ENCODE results near the gene CES4A.

The CES4A gene

GRCh38 chr16:67026570-67026969, 38.2 kb downstream of the CES4A start:
- Histone ChIP-seq H2BK5ac (ENCODE audit: low read length) (no peak overlapping the region), H4K5ac (ENCODE audit: low read length) (no peak overlapping the region), H4K8ac (ENCODE audit: low read depth, low read length) (no peak overlapping the region), H2BK120ac (ENCODE audit: low read depth, low read length) (no peak overlapping the region), H2AK5ac (ENCODE audit: low read length) (no peak overlapping the region), H3K4me1 (ENCODE audit: control insufficient read depth, low read depth, low read length) (peaks cover 3% of the 10 kb centered on the region), H3K4me2 (ENCODE audit: low read length) (no peak overlapping the region), H3K79me1 (ENCODE audit: low read length) (peaks cover 5% of the 10 kb centered on the region), H2BK15ac (replicated peaks; ENCODE audit: low read depth) (no peak overlapping the region), H3K27ac (ENCODE audit: low read depth, low read length) (no peak overlapping the region), H3K4ac (ENCODE audit: low read depth, low read length) (no peak overlapping the region), H3K23ac (ENCODE audit: low read length) (no peak overlapping the region), H3K79me2 (ENCODE audit: control insufficient read depth, insufficient read depth, low read length) (peaks cover 16% of the 10 kb centered on the region), H3K36me3 (ENCODE audit: control insufficient read depth, insufficient read depth, low read length) (no peaks in the 10 kb centered on the region), H3K4me3 (ENCODE audit: low read length) (no peak overlapping the region), H3K18ac (ENCODE audit: low read length) (no peak overlapping the region), H3K9ac (ENCODE audit: low read length) (no peak overlapping the region), H3K56ac (ENCODE audit: low read length) (no peak overlapping the region), H3K27me3 (ENCODE audit: insufficient read depth, low read length, poor library complexity) (no peaks in the 10 kb centered on the region)
- no peak for DNase-seq
- WGBS (ENCODE audit: extremely low coverage, insufficient coverage, low lambda C conversion rate) = no CpG with 5 or more reads among the region's 4 CpGs

DNA sequence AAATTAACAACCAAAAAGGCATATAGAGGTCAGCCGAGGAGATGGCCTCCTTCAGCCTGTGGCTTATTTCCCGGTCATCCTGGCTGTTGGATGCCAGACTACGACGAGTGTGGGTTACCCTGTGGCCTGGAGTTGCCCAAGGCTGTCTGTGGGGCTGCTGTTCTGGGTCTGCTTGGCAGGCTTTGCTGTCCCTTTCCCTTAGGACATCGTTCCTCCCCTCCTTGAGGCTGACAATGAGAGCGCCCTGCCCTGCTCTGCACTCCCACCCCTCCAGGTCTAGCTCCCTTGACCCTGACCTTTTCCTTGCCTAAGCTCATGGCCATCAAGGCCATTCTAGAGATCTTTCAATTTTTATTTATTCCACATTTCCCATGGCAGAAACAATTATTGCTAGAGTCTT, 38.7 kb downstream of the CES4A start:
- peaks cover 20% of the 10 kb centered on the region for H3K79me2 ChIP-seq (ENCODE audit: control insufficient read depth, insufficient read depth, low read length)
- H3K36me3 ChIP-seq (ENCODE audit: control insufficient read depth, insufficient read depth, low read length) = no peaks in the 10 kb centered on the region
- no peak overlapping the region for H2BK15ac ChIP-seq (replicated peaks; ENCODE audit: low read depth)
- H3K9ac ChIP-seq (ENCODE audit: low read length) = no peak overlapping the region
- no peak overlapping the region for H3K56ac ChIP-seq (ENCODE audit: low read length)
- peaks cover 5% of the 10 kb centered on the region for H3K79me1 ChIP-seq (ENCODE audit: low read length)
- H2BK120ac ChIP-seq (ENCODE audit: low read depth, low read length) = no peak overlapping the region
- no peak overlapping the region for H4K8ac ChIP-seq (ENCODE audit: low read depth, low read length)
- no peak overlapping the region for H3K4ac ChIP-seq (ENCODE audit: low read depth, low read length)
- no CpG with 5 or more reads among the region's 6 CpGs for WGBS (ENCODE audit: extremely low coverage, insufficient coverage, low lambda C conversion rate)
- H3K27me3 ChIP-seq (ENCODE audit: insufficient read depth, low read length, poor library complexity) = no peaks in the 10 kb centered on the region
- no peak overlapping the region for H3K23ac ChIP-seq (ENCODE audit: low read length)
- no peak for DNase-seq
- H3K27ac ChIP-seq (ENCODE audit: low read depth, low read length) = no peak overlapping the region
- no peak overlapping the region for H4K5ac ChIP-seq (ENCODE audit: low read length)
- H3K4me2 ChIP-seq (ENCODE audit: low read length) = no peak overlapping the region
- no peak overlapping the region for H2BK5ac ChIP-seq (ENCODE audit: low read length)
- H2AK5ac ChIP-seq (ENCODE audit: low read length) = no peak overlapping the region
- no peak overlapping the region for H3K18ac ChIP-seq (ENCODE audit: low read length)
- no peak overlapping the region for H3K4me3 ChIP-seq (ENCODE audit: low read length)
- H3K4me1 ChIP-seq (ENCODE audit: control insufficient read depth, low read depth, low read length) = peaks cover 3% of the 10 kb centered on the region

GRCh38 chr16:67028167-67028695, 39.8 kb downstream of the CES4A start:
- no peak overlapping the region for H2BK15ac ChIP-seq (replicated peaks; ENCODE audit: low read depth)
- H3K4me2 ChIP-seq (ENCODE audit: low read length) = peak overlapping the region; percentile 28
- peak overlapping the region; percentile 6 for H3K27ac ChIP-seq (ENCODE audit: low read depth, low read length)
- H3K4me1 ChIP-seq (ENCODE audit: control insufficient read depth, low read depth, low read length) = peaks cover 2% of the 10 kb centered on the region
- H2BK5ac ChIP-seq (ENCODE audit: low read length) = peak overlapping the region; percentile 2
- peaks cover 27% of the 10 kb centered on the region for H3K79me2 ChIP-seq (ENCODE audit: control insufficient read depth, insufficient read depth, low read length)
- no peak overlapping the region for H2AK5ac ChIP-seq (ENCODE audit: low read length)
- H4K8ac ChIP-seq (ENCODE audit: low read depth, low read length) = no peak overlapping the region
- no peaks in the 10 kb centered on the region for H3K27me3 ChIP-seq (ENCODE audit: insufficient read depth, low read length, poor library complexity)
- WGBS (ENCODE audit: extremely low coverage, insufficient coverage, low lambda C conversion rate) = no CpG with 5 or more reads among the region's 10 CpGs
- peaks cover 5% of the 10 kb centered on the region for H3K79me1 ChIP-seq (ENCODE audit: low read length)
- H3K4me3 ChIP-seq (ENCODE audit: low read length) = peak overlapping the region; percentile 33
- peak overlapping the region; percentile 6 for H3K18ac ChIP-seq (ENCODE audit: low read length)
- H4K5ac ChIP-seq (ENCODE audit: low read length) = peak overlapping the region; percentile 90
- no peak overlapping the region for H3K4ac ChIP-seq (ENCODE audit: low read depth, low read length)
- H3K56ac ChIP-seq (ENCODE audit: low read length) = peak overlapping the region; percentile 90
- no peaks in the 10 kb centered on the region for H3K36me3 ChIP-seq (ENCODE audit: control insufficient read depth, insufficient read depth, low read length)
- peak overlapping the region; percentile 71 for H3K9ac ChIP-seq (ENCODE audit: low read length)
- no peak for DNase-seq
- no peak overlapping the region for H2BK120ac ChIP-seq (ENCODE audit: low read depth, low read length)
- peak overlapping the region; percentile 83 for H3K23ac ChIP-seq (ENCODE audit: low read length)

DNA sequence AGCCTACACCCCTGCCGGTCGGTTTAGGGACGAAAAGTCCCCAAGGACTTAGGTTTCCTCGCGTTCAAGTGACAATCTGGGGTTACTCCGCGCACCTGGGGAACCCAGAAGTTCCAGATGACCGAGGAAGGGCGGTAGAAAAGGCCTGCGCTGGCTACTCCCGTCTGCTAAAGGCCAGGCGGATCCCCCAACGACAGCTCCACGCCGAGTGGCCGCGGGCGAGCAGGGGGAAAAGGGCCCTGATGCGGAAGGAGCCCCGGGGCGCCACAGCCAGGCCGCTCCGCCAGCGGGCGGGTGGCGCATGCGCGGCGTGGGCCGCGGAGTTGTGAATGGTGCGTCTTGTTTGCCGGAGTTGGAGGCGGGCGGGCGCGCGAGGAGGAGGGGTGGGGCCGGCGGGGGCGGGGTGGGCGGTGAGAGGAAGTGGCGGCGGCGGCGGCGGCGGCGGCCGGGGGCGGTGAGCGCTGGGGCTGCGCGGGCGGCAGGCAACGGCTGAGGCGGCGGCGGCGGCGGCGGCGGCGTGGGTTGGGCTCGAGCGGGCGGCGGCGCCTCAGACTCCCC, 40.4 kb downstream of the CES4A start, which contains the start of gene CBFB:
CBFB (plus strand) TSS at position 454 of the 558 bp plus-strand sequence. CDS start 259 bp downstream, outside the sequence.
- peak; percentile 94 for DNase-seq
- H2AK5ac ChIP-seq (ENCODE audit: low read length) = no peak within 1 kb of the TSS
- H3K27ac ChIP-seq (ENCODE audit: low read depth, low read length) = peak within 1 kb of the TSS; percentile 93
- H3K4me2 ChIP-seq (ENCODE audit: low read length) = peak within 1 kb of the TSS; percentile 91
- no peaks in the 10 kb centered on the region for H3K36me3 ChIP-seq (ENCODE audit: control insufficient read depth, insufficient read depth, low read length)
- H2BK15ac ChIP-seq (replicated peaks; ENCODE audit: low read depth) = no peak within 1 kb of the TSS
- no CpG with 5 or more reads among the region's 69 CpGs for WGBS (ENCODE audit: extremely low coverage, insufficient coverage, low lambda C conversion rate)
- H3K18ac ChIP-seq (ENCODE audit: low read length) = peak within 1 kb of the TSS; percentile 96
- peaks cover 5% of the 10 kb centered on the region for H3K79me1 ChIP-seq (ENCODE audit: low read length)
- peaks cover 29% of the 10 kb centered on the region for H3K79me2 ChIP-seq (ENCODE audit: control insufficient read depth, insufficient read depth, low read length)
- H3K27me3 ChIP-seq (ENCODE audit: insufficient read depth, low read length, poor library complexity) = no peaks in the 10 kb centered on the region
- peak within 1 kb of the TSS; percentile 83 for H3K23ac ChIP-seq (ENCODE audit: low read length)
- peak within 1 kb of the TSS; percentile 90 for H4K5ac ChIP-seq (ENCODE audit: low read length)
- H3K9ac ChIP-seq (ENCODE audit: low read length) = peak within 1 kb of the TSS; percentile 88
- H4K8ac ChIP-seq (ENCODE audit: low read depth, low read length) = peak within 1 kb of the TSS; percentile 7
- H2BK120ac ChIP-seq (ENCODE audit: low read depth, low read length) = no peak within 1 kb of the TSS
- peak within 1 kb of the TSS; percentile 90 for H3K56ac ChIP-seq (ENCODE audit: low read length)
- H3K4me1 ChIP-seq (ENCODE audit: control insufficient read depth, low read depth, low read length) = peaks cover 2% of the 10 kb centered on the region
- peak within 1 kb of the TSS; percentile 2 for H2BK5ac ChIP-seq (ENCODE audit: low read length)
- peak within 1 kb of the TSS; percentile 89 for H3K4me3 ChIP-seq (ENCODE audit: low read length)
- H3K4ac ChIP-seq (ENCODE audit: low read depth, low read length) = peak within 1 kb of the TSS; percentile 96

- H3K79me1 ChIP-seq (ENCODE audit: low read length) = peaks cover 5% of the 10 kb centered on the region
- peak; percentile 37 for DNase-seq
- peak overlapping the region; percentile 88 for H3K9ac ChIP-seq (ENCODE audit: low read length)
- peak overlapping the region; percentile 93 for H3K27ac ChIP-seq (ENCODE audit: low read depth, low read length)
- no peak overlapping the region for H2BK5ac ChIP-seq (ENCODE audit: low read length)
- peak overlapping the region; percentile 60 for H3K23ac ChIP-seq (ENCODE audit: low read length)
- peaks cover 2% of the 10 kb centered on the region for H3K4me1 ChIP-seq (ENCODE audit: control insufficient read depth, low read depth, low read length)
- no peak overlapping the region for H2AK5ac ChIP-seq (ENCODE audit: low read length)
- no CpG with 5 or more reads among the region's 123 CpGs for WGBS (ENCODE audit: extremely low coverage, insufficient coverage, low lambda C conversion rate)
- H3K36me3 ChIP-seq (ENCODE audit: control insufficient read depth, insufficient read depth, low read length) = no peaks in the 10 kb centered on the region
- H4K8ac ChIP-seq (ENCODE audit: low read depth, low read length) = peak overlapping the region; percentile 7
- peaks cover 30% of the 10 kb centered on the region for H3K79me2 ChIP-seq (ENCODE audit: control insufficient read depth, insufficient read depth, low read length)
- no peak overlapping the region for H2BK15ac ChIP-seq (replicated peaks; ENCODE audit: low read depth)
- H3K18ac ChIP-seq (ENCODE audit: low read length) = peak overlapping the region; percentile 96
- no peak overlapping the region for H2BK120ac ChIP-seq (ENCODE audit: low read depth, low read length)
- peak overlapping the region; percentile 90 for H3K56ac ChIP-seq (ENCODE audit: low read length)
- no peak overlapping the region for H4K5ac ChIP-seq (ENCODE audit: low read length)
- H3K4me3 ChIP-seq (ENCODE audit: low read length) = peak overlapping the region; percentile 89
- H3K4me2 ChIP-seq (ENCODE audit: low read length) = peak overlapping the region; percentile 91
- no peaks in the 10 kb centered on the region for H3K27me3 ChIP-seq (ENCODE audit: insufficient read depth, low read length, poor library complexity)
- peak overlapping the region; percentile 96 for H3K4ac ChIP-seq (ENCODE audit: low read depth, low read length)
Observed at GRCh38 chr16:67029254-67030096, 41.1 kb downstream of the CES4A start.
